HG03460 (cell line): ENCODE measurements around the gene ACOXL.

ENCODE experiments used
- ATAC-seq: cut with Tn5 transposase; IDR thresholded peaks from one replicate; pipeline ENCODE4 v1.9.1; 2021; ENCODE audit not compliant: unreplicated experiment

ACOXL gene

GRCh38 chr2:110791435-110791834 lies 59.1 kb downstream of the ACOXL start:
- ATAC-seq, result no peak

- ATAC-seq, result no peak
These were observed 60.7 kb downstream of the ACOXL start for GRCh38 chr2:110793034-110793433.

GRCh38 chr2:110794390-110794789 lies 62.0 kb downstream of the ACOXL start:
- no peak for ATAC-seq

GRCh38 chr2:110794951-110795350 lies 62.6 kb downstream of the ACOXL start:
- no peak for ATAC-seq

- no peak for ATAC-seq
These were observed 64.4 kb downstream of the ACOXL start for GRCh38 chr2:110796716-110797301.

- ATAC-seq, result no peak
These were observed 67.0 kb downstream of the ACOXL start for GRCh38 chr2:110799376-110799775.

GRCh38 chr2:110800611-110801402 lies 68.4 kb downstream of the ACOXL start:
- ATAC-seq, result no peak

GRCh38 chr2:110802208-110802932 lies 70.0 kb downstream of the ACOXL start:
- ATAC-seq, result no peak

- ATAC-seq, result no peak
These were observed 72.1 kb downstream of the ACOXL start for GRCh38 chr2:110804433-110804832.

GRCh38 chr2:110804915-110805314 lies 72.5 kb downstream of the ACOXL start:
- peak; percentile 72 for ATAC-seq

GRCh38 chr2:110805894-110806452 lies 73.6 kb downstream of the ACOXL start:
- no peak for ATAC-seq

- no peak for ATAC-seq
These were observed 75.1 kb downstream of the ACOXL start for GRCh38 chr2:110807522-110807921.

GRCh38 chr2:110810404-110810803 lies 78.0 kb downstream of the ACOXL start:
- no peak for ATAC-seq

- no peak for ATAC-seq
These were observed 80.6 kb downstream of the ACOXL start for GRCh38 chr2:110812726-110813645.

- no peak for ATAC-seq
These were observed 81.5 kb downstream of the ACOXL start for GRCh38 chr2:110813896-110814295.

- ATAC-seq, result no peak
These were observed 83.6 kb downstream of the ACOXL start for GRCh38 chr2:110815938-110816337.

- ATAC-seq, result no peak
These were observed 84.3 kb downstream of the ACOXL start for GRCh38 chr2:110816404-110817365.

GRCh38 chr2:110818767-110819481 lies 86.6 kb downstream of the ACOXL start:
- ATAC-seq, result no peak

GRCh38 chr2:110819711-110820110 lies 87.3 kb downstream of the ACOXL start:
- ATAC-seq, result no peak
